ENCODE data around the gene GPR153. TPM values are rescaled to one million over a fixed set of nuclear protein-coding genes. Genes with fewer than 3 reads are reported as not detected.

GPR153 gene
- total RNA-seq, 4 donors from 2014 or later = 5.6 to 16.1 (median 14.2) TPM

GRCh38 chr1:6248932-6249738 lies 11.8 kb downstream of the GPR153 start:
- Histone ChIP-seq H3K27ac (no peak overlapping the region), H3K4me1 (peaks cover 38% of the 10 kb centered on the region), H3K4me3 (peak overlapping the region; percentile 28), H3K27me3 (peaks cover 70% of the 10 kb centered on the region), H3K9me3 (no peaks in the 10 kb centered on the region), H3K36me3 (peaks cover 9% of the 10 kb centered on the region)
- no peak for DNase-seq (ENCODE audit: low spot score in 2 of 2)
- no peak for TF ChIP-seq POLR2A (IDR thresholded peaks at IDR 0.05)
- no peak for TF ChIP-seq EP300 (IDR thresholded peaks at IDR 0.05)
- no peak for TF ChIP-seq CTCF (IDR thresholded peaks at IDR 0.05)
- no peak for TF ChIP-seq POLR2AphosphoS5 (IDR thresholded peaks at IDR 0.05)
- WGBS = 6% methylated on average over 18 of the region's 96 CpGs

GRCh38 chr1:6248161-6248776 lies 12.6 kb downstream of the GPR153 start:
- peaks cover 78% of the 10 kb centered on the region for H3K27me3 ChIP-seq
- no peak overlapping the region for H3K4me3 ChIP-seq
- peaks cover 38% of the 10 kb centered on the region for H3K4me1 ChIP-seq
- TF ChIP-seq POLR2A (IDR thresholded peaks at IDR 0.05) = no peak
- no peak for TF ChIP-seq POLR2AphosphoS5 (IDR thresholded peaks at IDR 0.05)
- TF ChIP-seq EP300 (IDR thresholded peaks at IDR 0.05) = no peak
- no peak for TF ChIP-seq CTCF (IDR thresholded peaks at IDR 0.05)
- peak in 1 of 2 donors; percentile 61 for DNase-seq (ENCODE audit: low spot score in 2 of 2)
- no peaks in the 10 kb centered on the region for H3K9me3 ChIP-seq
- 70% methylated on average over 11 of the region's 14 CpGs for WGBS
- peaks cover under 1% of the 10 kb centered on the region for H3K36me3 ChIP-seq
- no peak overlapping the region for H3K27ac ChIP-seq

- Histone ChIP-seq H3K9me3 (no peaks in the 10 kb centered on the region), H3K4me3 (no peak overlapping the region), H3K27ac (no peak overlapping the region), H3K4me1 (peaks cover 40% of the 10 kb centered on the region), H3K36me3 (no peaks in the 10 kb centered on the region), H3K27me3 (peaks cover 84% of the 10 kb centered on the region)
- no peak for DNase-seq (ENCODE audit: low spot score in 2 of 2)
- 58% methylated on average over 3 of the region's 5 CpGs for WGBS
- no peak for TF ChIP-seq CTCF (IDR thresholded peaks at IDR 0.05)
- no peak for TF ChIP-seq POLR2A (IDR thresholded peaks at IDR 0.05)
- TF ChIP-seq EP300 (IDR thresholded peaks at IDR 0.05) = no peak
- no peak for TF ChIP-seq POLR2AphosphoS5 (IDR thresholded peaks at IDR 0.05)
Observed at GRCh38 chr1:6247651-6248050, 13.2 kb downstream of the GPR153 start.

- no peak overlapping the region for H3K4me3 ChIP-seq
- 8% methylated on average over 8 of the region's 30 CpGs for WGBS
- H3K4me1 ChIP-seq = peaks cover 48% of the 10 kb centered on the region
- H3K27me3 ChIP-seq = peaks cover 91% of the 10 kb centered on the region
- H3K9me3 ChIP-seq = no peaks in the 10 kb centered on the region
- peak; percentile 91 to 95 for DNase-seq (ENCODE audit: low spot score in 2 of 2)
- TF ChIP-seq CTCF (IDR thresholded peaks at IDR 0.05) (peak; percentile 93 to 98), EP300 (IDR thresholded peaks at IDR 0.05) (no peak)
- H3K36me3 ChIP-seq = no peaks in the 10 kb centered on the region
- no peak overlapping the region for H3K27ac ChIP-seq
Observed at GRCh38 chr1:6246497-6247467, 14.1 kb downstream of the GPR153 start.

Measured in suprapubic skin (tissue), 4 donors.